AG09309 (cell line): ENCODE results near the gene CTH.

Experiments used
- DNase-seq: peaks from one replicate; pipeline ENCODE4 v3.0.0-alpha.2; 2010; ENCODE audit warnings: low read depth
- H3K4me3 ChIP-seq: 2 replicates; pipeline ENCODE4 v1.5.1; 2011; ENCODE audit warnings: mild to moderate bottlenecking, low read depth, low read length, moderate library complexity; ENCODE audit not compliant: control insufficient read depth
- CTCF ChIP-seq: IDR thresholded peaks from 2 replicates; pipeline ENCODE4 v1.5.1; 2011; ENCODE audit warnings: mild to moderate bottlenecking, low read depth, low read length, inconsistent platforms; ENCODE audit not compliant: insufficient read depth, control insufficient read depth; ENCODE audit errors: missing control alignments

The CTH gene

GRCh38 chr1:70376196-70376595, 34.9 kb upstream of the CTH start:
- no peak for DNase-seq
- TF ChIP-seq CTCF: no peak
- no peak overlapping the region for H3K4me3 ChIP-seq

- no peak overlapping the region for H3K4me3 ChIP-seq
- TF ChIP-seq CTCF: no peak
- no peak for DNase-seq
Measured at GRCh38 chr1:70382682-70383081, 28.4 kb upstream of the CTH start.

GRCh38 chr1:70383483-70383882, 27.6 kb upstream of the CTH start:
- no peak overlapping the region for H3K4me3 ChIP-seq
- TF ChIP-seq CTCF: no peak
- no peak for DNase-seq

GRCh38 chr1:70384542-70384941, 26.5 kb upstream of the CTH start:
- no peak overlapping the region for H3K4me3 ChIP-seq
- TF ChIP-seq CTCF: no peak
- no peak for DNase-seq

GRCh38 chr1:70385477-70385876, 25.6 kb upstream of the CTH start:
- no peak for DNase-seq
- H3K4me3 ChIP-seq: no peak overlapping the region
- no peak for TF ChIP-seq CTCF

- no peak overlapping the region for H3K4me3 ChIP-seq
- TF ChIP-seq CTCF: no peak
- DNase-seq: no peak
Measured at GRCh38 chr1:70386121-70386520, 24.9 kb upstream of the CTH start.

- H3K4me3 ChIP-seq: no peak overlapping the region
- DNase-seq: no peak
- no peak for TF ChIP-seq CTCF
Measured at GRCh38 chr1:70387507-70387906, 23.6 kb upstream of the CTH start.
